ENCODE data around the gene ATXN10.
"Not testable (repeated sequence)": the region's sequence is repeated elsewhere in the genome, so short reads cannot be mapped to it uniquely, and the experiment has no call there.

The ATXN10 gene

GRCh38 chr22:45784357-45785277 lies 113.0 kb downstream of the ATXN10 start:
- DNase-seq (ENCODE audit: low spot score) = no peak

DNA sequence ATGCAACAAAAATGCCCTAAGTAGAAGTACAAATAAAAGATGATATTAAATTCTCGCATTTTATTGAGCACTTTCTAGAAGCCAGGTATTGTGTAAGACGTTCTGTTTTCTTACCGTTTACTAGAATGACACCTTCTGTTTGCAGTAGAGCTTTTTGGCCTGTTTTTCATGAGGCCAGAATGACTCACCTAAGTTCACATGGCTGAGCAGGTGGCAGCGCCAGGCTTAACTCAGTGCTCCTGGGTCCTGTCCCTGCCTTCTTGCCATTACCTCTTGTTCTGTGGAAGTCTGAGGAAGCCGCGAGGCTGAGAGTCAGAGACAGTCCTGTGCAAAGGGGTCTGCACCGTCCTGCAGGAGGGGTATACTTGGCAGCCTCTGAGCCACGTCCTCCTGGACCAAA lies 113.8 kb downstream of the ATXN10 start:
- DNase-seq (ENCODE audit: low spot score) = no peak

GRCh38 chr22:45786726-45787125 lies 115.1 kb downstream of the ATXN10 start:
- DNase-seq (ENCODE audit: low spot score) = no peak

GRCh38 chr22:45787759-45788158 lies 116.1 kb downstream of the ATXN10 start:
- no peak for DNase-seq (ENCODE audit: low spot score)

DNA sequence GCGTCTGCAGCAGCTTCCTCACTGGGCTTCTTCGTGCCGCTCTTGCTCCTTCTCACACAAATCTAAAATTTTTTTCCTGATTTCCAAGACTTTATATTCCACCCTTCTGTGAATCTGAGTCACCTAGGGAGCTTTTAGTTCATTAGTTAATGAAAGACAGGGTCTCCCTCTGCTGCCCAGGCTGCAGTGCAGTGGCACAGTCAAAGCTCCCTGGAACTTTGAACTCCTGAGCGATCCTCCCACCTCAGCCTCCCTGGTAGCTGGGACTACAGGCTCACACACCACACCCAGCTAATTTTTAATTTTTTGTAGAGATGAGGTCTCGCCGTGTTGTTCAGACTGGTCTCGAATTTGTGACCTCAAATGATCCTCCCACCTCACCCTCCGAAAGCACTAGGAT lies 116.9 kb downstream of the ATXN10 start:
- DNase-seq (ENCODE audit: low spot score) = no peak

- no peak for DNase-seq (ENCODE audit: low spot score)
Observed at GRCh38 chr22:45790401-45790800, 118.8 kb downstream of the ATXN10 start.

DNA sequence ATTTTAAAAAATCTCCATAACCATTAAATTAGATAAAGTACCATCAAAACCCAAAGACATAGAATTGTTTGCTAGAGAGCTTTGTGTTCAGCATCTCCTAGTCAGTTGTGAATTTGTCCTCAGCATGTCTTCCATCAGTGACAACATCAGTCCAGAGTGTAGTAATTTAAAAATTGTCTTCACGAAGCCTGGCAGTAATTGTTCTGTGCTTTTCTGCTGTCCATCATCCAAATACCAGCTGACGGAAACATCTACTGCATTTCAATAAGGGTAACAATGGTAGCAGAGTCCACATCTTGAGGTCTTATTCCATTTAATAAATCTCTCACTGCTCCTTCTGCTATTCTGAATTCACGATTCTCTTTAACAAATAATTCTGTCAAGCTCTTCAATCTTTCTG lies 121.5 kb downstream of the ATXN10 start:
- no peak for DNase-seq (ENCODE audit: low spot score)

DNA sequence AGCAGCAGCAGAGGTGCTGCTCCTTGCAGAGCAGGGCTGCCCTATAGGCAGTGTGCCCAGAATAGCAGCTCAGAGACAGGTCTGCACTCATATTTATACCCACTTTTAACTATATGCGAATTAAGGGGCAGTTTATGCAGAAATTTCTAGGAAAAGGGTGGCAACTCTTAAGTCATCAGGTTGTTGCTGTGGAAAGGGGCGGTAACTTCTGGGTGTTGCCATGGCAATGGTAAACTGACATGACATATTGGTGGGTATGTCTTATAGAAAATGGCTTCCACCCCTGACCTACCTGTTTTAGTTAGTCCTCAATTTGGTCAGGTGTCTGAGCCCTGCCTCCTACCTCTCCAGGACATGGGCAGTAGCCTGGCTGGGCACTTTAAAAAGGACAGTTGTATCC lies 122.3 kb downstream of the ATXN10 start:
- DNase-seq (ENCODE audit: low spot score) = no peak

DNA sequence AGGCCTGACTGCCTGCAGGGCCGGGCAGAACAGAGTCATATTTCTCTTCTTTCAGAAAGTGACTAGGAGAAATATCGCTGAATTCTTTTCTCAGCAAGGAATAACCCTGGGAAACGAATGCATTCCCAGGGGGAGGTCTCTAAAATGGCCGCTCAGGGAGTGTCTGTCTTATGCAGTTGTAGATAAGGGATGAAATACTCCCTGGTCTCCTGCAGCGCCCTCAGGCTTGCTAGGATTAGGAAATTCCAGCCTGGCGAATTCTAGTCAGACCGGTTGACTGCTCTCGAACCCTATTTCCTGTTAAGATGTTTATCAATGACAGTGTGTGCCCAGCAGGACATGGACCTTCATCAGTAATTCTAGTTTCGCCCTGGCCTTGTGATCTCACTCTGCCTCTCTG lies 124.4 kb downstream of the ATXN10 start:
- not testable (repeated sequence) for DNase-seq (ENCODE audit: low spot score)

- DNase-seq (ENCODE audit: low spot score) = no peak
Observed at GRCh38 chr22:45799291-45799690, 127.7 kb downstream of the ATXN10 start.

DNA sequence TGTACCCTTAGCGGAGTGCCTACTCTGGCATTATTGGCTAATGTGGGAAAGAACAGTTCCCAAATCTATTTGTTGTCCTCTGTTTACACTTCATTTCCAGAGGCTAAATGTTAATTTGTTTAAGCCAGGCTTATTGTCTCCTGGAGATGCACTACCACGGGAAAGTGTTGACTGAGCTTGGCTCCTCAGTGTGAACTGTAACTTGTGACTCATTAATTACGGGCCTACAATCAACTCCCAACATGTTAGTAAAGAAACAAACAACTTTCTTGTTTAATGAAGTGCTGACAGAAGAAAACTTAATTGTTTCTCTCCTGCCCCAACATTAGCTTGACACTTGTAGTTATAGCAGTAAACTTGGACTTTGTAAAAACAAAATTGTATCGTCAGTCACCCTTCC lies 130.4 kb downstream of the ATXN10 start:
- no peak for DNase-seq (ENCODE audit: low spot score)

DNA sequence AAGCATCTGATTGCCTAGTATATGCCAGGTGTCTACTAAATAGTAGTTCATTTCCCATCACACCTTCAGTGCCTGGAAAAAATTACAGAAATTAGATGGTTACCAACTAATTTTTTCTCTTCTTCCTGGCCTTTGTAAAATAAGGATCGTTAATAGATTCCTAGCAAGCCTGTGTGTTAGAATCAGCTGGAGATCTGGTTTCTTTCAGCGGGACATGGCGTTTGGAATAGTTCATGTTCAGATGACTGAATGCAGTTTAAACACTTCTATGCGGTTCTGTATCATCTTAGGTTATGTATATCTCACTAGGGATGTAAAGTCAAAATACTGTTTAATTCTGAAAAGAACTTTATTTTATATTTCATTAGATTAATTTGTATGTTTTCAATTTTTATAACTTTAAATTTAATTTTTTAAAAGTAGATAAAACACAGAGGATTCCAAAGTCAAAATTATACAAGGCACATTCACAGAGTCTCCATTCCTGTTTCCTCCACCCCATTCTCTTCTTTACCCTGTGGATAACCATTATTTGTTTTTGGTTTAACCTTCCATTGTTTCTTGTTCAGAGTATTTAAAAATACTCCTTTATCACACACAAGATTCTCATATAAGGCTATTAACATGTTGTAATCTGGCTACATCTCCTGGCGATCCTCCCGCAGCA lies 132.8 kb downstream of the ATXN10 start:
- DNase-seq (ENCODE audit: low spot score) = no peak

GRCh38 chr22:45804986-45805325 lies 133.3 kb downstream of the ATXN10 start:
- no peak for DNase-seq (ENCODE audit: low spot score)

DNA sequence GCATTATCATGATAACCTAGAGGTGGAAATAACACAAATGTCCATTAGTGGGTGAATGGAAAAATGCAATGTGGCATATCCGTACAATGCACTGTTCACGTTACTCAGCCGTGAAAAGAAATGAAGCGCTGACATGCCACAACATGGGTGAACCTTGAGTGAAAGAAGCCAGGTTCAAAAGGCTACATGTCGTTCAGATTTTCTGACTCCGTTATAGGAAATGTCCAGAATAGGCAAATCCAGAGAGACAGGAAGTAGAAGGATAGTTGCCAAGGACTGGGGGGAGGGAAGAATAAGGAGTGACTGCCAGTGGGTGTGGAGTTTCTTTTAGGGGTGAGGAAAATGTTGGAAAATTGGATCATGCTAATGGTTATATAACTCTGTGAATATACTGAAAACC lies 133.8 kb downstream of the ATXN10 start:
- DNase-seq (ENCODE audit: low spot score) = no peak

DNA sequence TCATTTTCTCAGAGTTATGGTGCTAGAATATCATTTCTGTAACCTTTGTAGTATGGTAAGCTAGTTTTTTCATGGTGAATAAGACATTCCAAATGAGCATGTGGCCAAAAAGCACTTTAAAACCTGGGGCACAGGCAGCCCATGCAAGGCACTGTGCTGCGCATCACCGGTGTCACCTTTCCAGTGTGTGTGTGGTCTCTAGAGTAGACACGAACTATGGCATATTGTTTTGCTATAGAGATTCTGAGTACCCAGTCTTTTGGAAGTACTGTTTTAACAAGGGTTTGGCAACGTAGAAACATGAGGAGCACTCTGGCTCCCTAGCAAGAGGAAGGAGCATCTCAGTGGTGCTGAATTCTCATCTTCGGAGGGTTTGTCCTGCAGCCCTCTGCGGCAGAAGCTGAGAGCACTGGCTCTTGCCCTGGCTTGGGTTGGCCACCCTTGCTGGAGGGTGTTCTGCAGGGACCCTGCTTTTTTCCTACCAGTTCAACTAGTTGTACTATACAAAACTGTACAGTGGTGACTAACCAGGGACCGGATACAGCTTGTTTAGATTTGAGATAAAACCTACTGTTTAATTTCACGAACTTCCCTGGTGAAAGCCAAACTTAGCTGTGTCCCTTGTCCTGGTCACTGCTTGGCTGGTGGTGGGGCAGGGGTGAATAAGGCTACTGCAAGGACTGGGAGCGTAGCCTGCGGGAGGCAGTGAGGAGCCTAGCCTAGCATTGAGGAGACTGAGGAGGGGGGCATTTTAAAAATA lies 135.7 kb downstream of the ATXN10 start:
- no peak for DNase-seq (ENCODE audit: low spot score)

DNA sequence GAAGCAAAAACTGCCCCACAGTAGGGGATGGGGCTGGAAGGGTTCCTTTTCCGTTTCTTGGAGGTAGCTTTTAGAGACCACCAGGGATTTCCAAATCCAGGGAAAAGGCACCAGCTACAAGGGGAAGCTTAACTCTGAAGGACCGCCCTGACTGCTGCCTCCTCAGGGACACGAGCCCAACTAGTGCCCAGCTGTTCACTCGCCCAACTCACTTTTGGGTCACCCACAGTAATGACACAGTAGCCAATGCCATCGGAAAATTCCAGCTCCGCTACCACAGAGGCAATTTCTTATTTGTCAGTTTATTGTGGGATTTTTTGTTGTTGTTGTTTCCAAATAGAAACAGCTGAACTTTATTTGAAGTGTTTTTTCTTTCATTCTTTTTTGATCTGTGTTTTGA lies 141.3 kb downstream of the ATXN10 start:
- no peak for DNase-seq (ENCODE audit: low spot score)

DNA sequence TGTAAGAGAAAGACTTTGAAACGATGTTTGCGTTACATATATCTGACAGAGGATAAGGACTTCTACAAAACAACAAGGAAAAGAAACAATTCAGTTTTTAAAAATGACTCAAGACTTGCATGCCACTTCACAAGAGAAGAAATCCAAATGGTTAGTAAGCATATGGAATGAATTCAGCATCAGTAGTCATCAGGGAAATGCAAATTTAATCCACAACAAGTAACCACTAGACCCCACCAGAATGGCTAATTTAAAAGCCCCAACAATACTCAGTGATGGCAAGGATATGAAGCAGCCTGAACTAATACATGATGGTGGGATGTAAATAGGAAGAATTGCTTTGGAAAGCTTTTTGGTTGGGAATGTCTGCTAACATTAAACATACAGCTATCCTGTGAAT lies 142.6 kb downstream of the ATXN10 start:
- no peak for DNase-seq (ENCODE audit: low spot score)

- DNase-seq (ENCODE audit: low spot score) = no peak
Observed at GRCh38 chr22:45816776-45817175, 145.1 kb downstream of the ATXN10 start.

GRCh38 chr22:45817745-45818423 lies 146.2 kb downstream of the ATXN10 start:
- no peak for DNase-seq (ENCODE audit: low spot score)

GRCh38 chr22:45818424-45819085 lies 146.9 kb downstream of the ATXN10 start:
- DNase-seq (ENCODE audit: low spot score) = no peak

DNA sequence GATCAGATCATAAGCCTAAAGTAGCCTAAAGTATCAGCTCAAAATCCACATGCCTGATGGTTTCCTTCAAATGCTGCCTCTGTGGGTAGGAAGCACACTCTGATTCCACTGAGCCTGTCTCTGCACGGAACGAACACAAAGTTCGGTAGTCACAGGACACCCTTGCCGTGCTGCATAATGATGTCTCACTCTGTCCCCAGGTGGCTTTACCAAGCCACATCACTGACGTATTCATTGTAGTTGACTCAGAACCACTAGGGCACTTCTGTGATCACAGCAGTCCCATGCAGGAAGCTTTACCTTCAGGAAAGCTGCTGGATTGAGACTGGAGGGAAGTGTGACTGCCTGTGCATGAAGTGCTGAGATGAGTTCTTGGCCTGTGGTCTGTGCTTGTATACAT lies 147.7 kb downstream of the ATXN10 start:
- DNase-seq (ENCODE audit: low spot score) = no peak

DNA sequence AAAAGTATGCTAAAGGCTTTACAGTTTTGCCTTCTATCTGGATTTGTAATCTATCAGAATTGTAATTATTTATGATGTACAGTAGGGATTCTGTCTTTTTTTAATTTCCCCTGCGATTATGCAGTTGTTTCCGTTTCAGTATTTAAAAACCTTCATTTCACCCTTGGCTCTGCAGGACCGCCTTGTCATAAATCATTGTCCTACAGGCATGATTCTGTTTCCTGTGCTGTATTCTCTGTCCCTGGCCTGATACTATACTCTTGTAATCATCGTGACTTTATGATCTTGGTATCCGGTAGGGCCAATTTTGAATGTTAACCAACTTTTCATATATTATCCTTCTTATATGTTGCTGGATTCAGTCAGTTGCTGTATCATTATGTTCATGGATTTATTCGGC lies 151.7 kb downstream of the ATXN10 start:
- no peak for DNase-seq (ENCODE audit: low spot score)
